HL-60 (cell line): ENCODE results near the gene ANAPC2.

ENCODE experiments used
- DNase-seq, 2 experiments: peaks; one replicate each; pipeline ENCODE4 v3.0.0-alpha.2; 2010 to 2020; ENCODE audit warnings: low read depth in 1 of 2, low spot score in 1 of 2
- H3K27ac ChIP-seq: fragments of 250-450 bp; sonication (Bioruptor Pico); replicated peaks from 2 replicates; pipeline ENCODE4 v1.5.1; 2020; ENCODE audit warnings: mild to moderate bottlenecking, moderate library complexity
- H3K27me3 ChIP-seq: fragments of 250-450 bp; sonication (Bioruptor Pico); 2 replicates; pipeline ENCODE4 v1.5.1; 2021; ENCODE audit warnings: mild to moderate bottlenecking, moderate library complexity; ENCODE audit not compliant: insufficient read depth, poor library complexity, severe bottlenecking
- H3K4me3 ChIP-seq: replicated peaks from 2 replicates; pipeline ENCODE4 v1.5.1; 2011; ENCODE audit warnings: mild to moderate bottlenecking, control low read depth, low read length; ENCODE audit not compliant: insufficient read depth
- GABPA ChIP-seq: IDR thresholded peaks from 2 replicates; pipeline ENCODE4 v1.6.1; 2012; ENCODE audit warnings: low read depth
- POLR2AphosphoS5 ChIP-seq: IDR thresholded peaks from 2 replicates; pipeline ENCODE4 v1.6.1; 2012; ENCODE audit warnings: low read depth
- REST ChIP-seq: IDR thresholded peaks from 2 replicates; pipeline ENCODE4 v1.6.1; 2012; ENCODE audit warnings: low read depth; ENCODE audit not compliant: insufficient replicate concordance
- SPI1 ChIP-seq: IDR thresholded peaks from 2 replicates; pipeline ENCODE4 v1.6.1; 2012; ENCODE audit warnings: low read depth, mild to moderate bottlenecking, borderline replicate concordance
- TF ChIP-seq, protein P1 (sequence below): IDR thresholded peaks from one replicate; pipeline ENCODE4 v1.5.1; 2011; ENCODE audit warnings: low read length, control low read depth, inconsistent platforms; ENCODE audit not compliant: insufficient read depth

The ANAPC2 gene

DNA sequence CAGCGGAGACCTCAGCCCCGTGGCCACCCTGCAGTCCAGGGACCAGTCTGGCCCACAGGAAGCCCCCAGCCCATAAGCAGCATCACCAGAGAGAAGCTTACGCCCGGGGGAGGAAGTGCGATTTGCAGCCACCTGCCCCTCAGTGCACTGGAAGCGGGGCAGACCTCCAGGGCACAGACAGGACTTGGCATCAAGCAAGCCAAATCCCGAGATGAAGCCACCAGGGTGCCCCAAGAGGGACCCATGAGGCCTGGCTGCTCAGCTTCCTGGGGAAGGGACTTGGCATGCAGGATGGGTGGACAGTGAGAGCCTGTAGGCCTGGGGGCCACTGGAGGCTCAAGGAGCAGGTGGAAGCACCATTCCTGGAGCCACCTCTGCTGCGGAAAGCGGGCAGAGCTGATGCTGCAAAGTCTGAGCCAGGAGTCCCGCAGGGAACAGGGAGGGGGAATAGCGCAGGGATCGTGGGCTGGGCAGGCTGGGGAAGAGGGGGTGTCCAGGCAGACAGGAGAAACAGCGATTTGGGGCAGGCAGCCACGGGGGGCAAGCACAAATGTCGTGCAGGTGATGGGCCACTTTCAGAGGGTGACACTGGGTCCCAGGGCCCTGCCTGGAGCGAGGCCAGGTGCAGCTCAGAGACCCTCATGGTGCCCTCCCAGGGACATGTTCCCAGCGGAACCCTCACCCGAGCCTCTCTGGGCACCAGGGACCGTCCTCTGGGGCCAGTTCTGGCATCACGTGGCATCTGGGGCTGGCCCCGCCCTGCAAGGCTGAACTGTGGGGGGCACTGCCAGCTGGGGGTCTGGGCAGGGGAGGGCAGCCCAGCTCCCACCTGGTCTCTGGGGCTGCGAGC lies 21.8 kb downstream of the ANAPC2 start:
- H3K4me3 ChIP-seq: no peak overlapping the region
- DNase-seq: no peak
- TF ChIP-seq POLR2AphosphoS5 (no peak), GABPA (no peak), REST (no peak), SPI1 (no peak)
- TF ChIP-seq, protein P1, sequence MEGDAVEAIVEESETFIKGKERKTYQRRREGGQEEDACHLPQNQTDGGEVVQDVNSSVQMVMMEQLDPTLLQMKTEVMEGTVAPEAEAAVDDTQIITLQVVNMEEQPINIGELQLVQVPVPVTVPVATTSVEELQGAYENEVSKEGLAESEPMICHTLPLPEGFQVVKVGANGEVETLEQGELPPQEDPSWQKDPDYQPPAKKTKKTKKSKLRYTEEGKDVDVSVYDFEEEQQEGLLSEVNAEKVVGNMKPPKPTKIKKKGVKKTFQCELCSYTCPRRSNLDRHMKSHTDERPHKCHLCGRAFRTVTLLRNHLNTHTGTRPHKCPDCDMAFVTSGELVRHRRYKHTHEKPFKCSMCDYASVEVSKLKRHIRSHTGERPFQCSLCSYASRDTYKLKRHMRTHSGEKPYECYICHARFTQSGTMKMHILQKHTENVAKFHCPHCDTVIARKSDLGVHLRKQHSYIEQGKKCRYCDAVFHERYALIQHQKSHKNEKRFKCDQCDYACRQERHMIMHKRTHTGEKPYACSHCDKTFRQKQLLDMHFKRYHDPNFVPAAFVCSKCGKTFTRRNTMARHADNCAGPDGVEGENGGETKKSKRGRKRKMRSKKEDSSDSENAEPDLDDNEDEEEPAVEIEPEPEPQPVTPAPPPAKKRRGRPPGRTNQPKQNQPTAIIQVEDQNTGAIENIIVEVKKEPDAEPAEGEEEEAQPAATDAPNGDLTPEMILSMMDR: no peak
- H3K27ac ChIP-seq: no peak overlapping the region
- H3K27me3 ChIP-seq: peaks cover 41% of the 10 kb centered on the region

- no peak overlapping the region for H3K27ac ChIP-seq
- no peak for DNase-seq
- peaks cover 46% of the 10 kb centered on the region for H3K27me3 ChIP-seq
- TF ChIP-seq GABPA (no peak), POLR2AphosphoS5 (no peak), SPI1 (no peak), REST (no peak)
- TF ChIP-seq, protein P1: no peak
- no peak overlapping the region for H3K4me3 ChIP-seq
Observed at GRCh38 chr9:137165250-137165836, 23.0 kb downstream of the ANAPC2 start.

DNA sequence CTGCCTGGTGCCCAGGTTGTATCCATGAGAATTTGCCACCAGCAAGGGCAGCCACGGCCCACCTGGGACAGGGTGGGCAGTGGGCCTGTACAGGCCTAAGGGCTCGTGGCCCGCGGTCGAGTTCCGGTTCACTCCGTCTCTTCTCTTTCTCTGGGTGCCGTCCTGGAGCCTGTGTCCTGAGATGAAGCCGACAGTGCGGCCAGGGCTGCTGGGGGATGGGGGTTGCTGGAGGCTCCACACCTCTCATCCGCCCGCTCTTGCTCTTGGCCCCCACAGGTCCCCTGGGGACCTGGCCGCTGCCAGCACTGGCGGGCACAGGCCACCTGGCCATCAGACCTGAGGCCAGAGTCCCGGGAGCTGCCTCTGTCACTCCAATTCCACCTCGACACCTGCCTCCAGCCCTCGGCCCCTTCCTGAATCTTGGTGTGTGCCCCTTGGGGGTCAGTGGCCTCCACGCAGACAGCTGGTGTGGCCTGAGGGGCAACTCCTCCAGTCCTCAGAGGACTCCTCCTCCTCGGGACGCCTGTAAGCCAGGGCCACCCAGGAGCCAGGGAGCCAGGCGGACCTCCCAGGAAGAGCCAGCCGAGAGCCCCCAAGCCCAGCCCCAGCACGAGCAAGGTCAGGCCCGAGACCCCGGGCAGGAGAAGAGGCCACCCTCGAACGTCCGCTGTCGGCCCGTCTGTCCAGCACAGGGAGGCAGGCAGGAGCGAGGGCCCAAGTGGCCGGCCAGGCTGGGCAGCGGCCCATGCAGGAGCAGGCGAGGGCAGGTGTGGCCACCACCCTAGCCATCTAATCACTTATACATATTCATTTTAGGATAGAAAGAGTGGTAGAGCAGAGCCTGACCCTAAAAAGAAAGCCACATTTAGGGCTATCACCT lies 23.8 kb downstream of the ANAPC2 start:
- DNase-seq: no peak
- Histone ChIP-seq H3K27ac (no peak overlapping the region), H3K27me3 (peaks cover 54% of the 10 kb centered on the region), H3K4me3 (no peak overlapping the region)
- no peak for TF ChIP-seq REST
- no peak for TF ChIP-seq GABPA
- TF ChIP-seq POLR2AphosphoS5: no peak
- no peak for TF ChIP-seq SPI1
- TF ChIP-seq, protein P1: no peak
